Ishikawa (cell line): ENCODE measurements around the gene MSH2.

Source experiments
- CEBPB ChIP-seq: IDR thresholded peaks from 2 replicates; pipeline ENCODE4 v1.6.1; 2012
- CREB1 ChIP-seq: IDR thresholded peaks from 2 replicates; pipeline ENCODE4 v1.6.1; 2012; ENCODE audit warnings: low read depth
- EP300 ChIP-seq: IDR thresholded peaks from 2 replicates; pipeline ENCODE4 v1.6.1; 2012; ENCODE audit warnings: borderline replicate concordance
- MAX ChIP-seq: IDR thresholded peaks from 2 replicates; pipeline ENCODE4 v1.6.1; 2012
- NFIC ChIP-seq: IDR thresholded peaks from 2 replicates; pipeline ENCODE4 v1.6.1; 2012
- RAD21 ChIP-seq: IDR thresholded peaks from 2 replicates; pipeline ENCODE4 v1.6.1; 2012; ENCODE audit warnings: low read depth
- REST ChIP-seq: IDR thresholded peaks from 2 replicates; pipeline ENCODE4 v1.6.1; 2012; ENCODE audit warnings: low read depth, mild to moderate bottlenecking
- TCF12 ChIP-seq: IDR thresholded peaks from 2 replicates; pipeline ENCODE4 v1.6.1; 2012; ENCODE audit warnings: low read depth
- USF1 ChIP-seq: IDR thresholded peaks from 2 replicates; pipeline ENCODE4 v1.6.1; 2012
- YY1 ChIP-seq: IDR thresholded peaks from 2 replicates; pipeline ENCODE4 v1.6.1; 2012; ENCODE audit warnings: low read depth

- TF ChIP-seq RAD21, result no peak
- TF ChIP-seq CREB1, result no peak
- TF ChIP-seq REST, result no peak
- TF ChIP-seq EP300, result no peak
- no peak for TF ChIP-seq USF1
- no peak for TF ChIP-seq TCF12
- no peak for TF ChIP-seq YY1
- no peak for TF ChIP-seq CEBPB
- no peak for TF ChIP-seq MAX
- TF ChIP-seq NFIC, result no peak
Measured at GRCh38 chr2:47484396-47484795, 81.4 kb downstream of the MSH2 start.
